Ectodermal cell (in vitro differentiated cells): ENCODE measurements around the gene OR14A2. TPM values are rescaled to one million over a fixed set of nuclear protein-coding genes. Genes with fewer than 3 reads are reported as not detected.
"Not testable (repeated sequence)": the region's sequence is repeated elsewhere in the genome, so short reads cannot be mapped to it uniquely, and the experiment has no call there.

Source experiments
- H3K27ac ChIP-seq: 2 replicates; pipeline ENCODE4 v1.7.0; 2013; ENCODE audit warnings: mild to moderate bottlenecking, low read depth, low read length; ENCODE audit not compliant: insufficient read depth, poor library complexity, severe bottlenecking
- H3K27me3 ChIP-seq: 2 replicates; pipeline ENCODE4 v1.7.0; 2013; ENCODE audit warnings: mild to moderate bottlenecking, low read length; ENCODE audit not compliant: insufficient read depth, control insufficient read depth, poor library complexity, severe bottlenecking
- H3K36me3 ChIP-seq: one replicate; pipeline ENCODE4 v1.7.0; 2013; ENCODE audit warnings: low read length; ENCODE audit not compliant: control insufficient read depth, insufficient read depth
- H3K4me1 ChIP-seq: one replicate; pipeline ENCODE4 v1.7.0; 2013; ENCODE audit warnings: low read length; ENCODE audit not compliant: control insufficient read depth, insufficient read depth
- H3K4me3 ChIP-seq: 2 replicates; pipeline ENCODE4 v1.7.0; 2013; ENCODE audit warnings: low read depth, low read length, control low read depth; ENCODE audit not compliant: insufficient read depth
- H3K9me3 ChIP-seq: 2 replicates; pipeline ENCODE4 v1.7.0; 2013; ENCODE audit warnings: mild to moderate bottlenecking, low read length, moderate library complexity; ENCODE audit not compliant: control insufficient read depth
- WGBS, 2 experiments: methylation state at CpG; one replicate each; pipeline ENCODE4 v1.1.7; 2013; ENCODE audit warnings: missing lambda C conversion rate in 2 of 2; 5-methylcytosine and 5-hydroxymethylcytosine counted together
- polyA plus RNA-seq, 4 experiments: library from polyadenylated mRNA; stranded (reverse); fragments of 50-300 nt; gene quantifications; one replicate each; pipeline ENCODE4 v1.2.3, GENCODE V29; 2013

Gene OR14A2
- polyA plus RNA-seq (2013, experiment 1 of 4), result not detected
- polyA plus RNA-seq (2013, experiment 2 of 4), result not detected
- polyA plus RNA-seq (2013, experiment 3 of 4), result not detected
- not detected for polyA plus RNA-seq (2013, experiment 4 of 4)

GRCh38 chr1:247748041-247748440 is at the start of gene OR14A2:
Gene OR14A2 (minus strand): TSS chr1:247748141.
- no peak within 1 kb of the TSS for H3K27ac ChIP-seq
- H3K4me3 ChIP-seq, result no peak within 1 kb of the TSS
- H3K9me3 ChIP-seq, result peaks cover 8% of the 10 kb centered on the region
- no peaks in the 10 kb centered on the region for H3K27me3 ChIP-seq
- 94 to 96% methylated on average over 1 to 2 of the region's 2 CpGs for WGBS, 2 experiments
- H3K4me1 ChIP-seq, result no peaks in the 10 kb centered on the region
- H3K36me3 ChIP-seq, result no peaks in the 10 kb centered on the region

GRCh38 chr1:247797518-247797917 is 49.6 kb upstream of the OR14A2 start:
- Histone ChIP-seq H3K4me3 (no peak overlapping the region), H3K27ac (no peak overlapping the region), H3K4me1 (no peaks in the 10 kb centered on the region), H3K9me3 (peaks cover 8% of the 10 kb centered on the region), H3K36me3 (no peaks in the 10 kb centered on the region), H3K27me3 (no peaks in the 10 kb centered on the region)
- WGBS, 2 experiments, result 32 to 40% methylated on average over 2 of the region's 2 CpGs

- H3K4me3 ChIP-seq, result no peak overlapping the region
- no peak overlapping the region for H3K27ac ChIP-seq
- H3K4me1 ChIP-seq, result no peaks in the 10 kb centered on the region
- peaks cover 9% of the 10 kb centered on the region for H3K9me3 ChIP-seq
- H3K36me3 ChIP-seq, result no peaks in the 10 kb centered on the region
- H3K27me3 ChIP-seq, result no peaks in the 10 kb centered on the region
These were observed 21.7 kb upstream of the OR14A2 start for GRCh38 chr1:247769603-247770002.

DNA sequence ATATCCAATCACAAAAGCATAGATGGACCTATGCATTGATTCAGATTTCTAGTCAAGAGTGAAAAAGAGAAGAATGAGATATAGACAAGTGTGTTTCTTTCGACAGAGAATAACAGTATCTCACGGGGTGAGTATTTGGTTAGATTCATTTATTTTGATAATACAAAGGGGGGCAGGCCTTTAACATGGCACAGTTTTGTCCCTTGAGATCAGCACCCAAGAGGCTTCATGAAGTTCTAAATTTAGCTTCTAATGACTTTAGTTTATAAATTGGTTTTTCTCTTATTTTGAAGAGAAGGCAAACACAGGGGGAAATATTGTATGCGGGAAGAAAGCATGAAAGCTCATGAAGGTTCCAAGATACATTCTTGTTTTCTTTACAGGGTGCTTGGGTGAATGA is 12.5 kb upstream of the OR14A2 start, which contains the start of gene OR1C1:
Gene OR1C1, minus strand, starts transcription at position 101 of the 400 bp plus-strand sequence. CDS start 2,150 bp downstream, outside the sequence.
- Histone ChIP-seq H3K4me3 (no peak within 1 kb of the TSS), H3K27ac (no peak within 1 kb of the TSS), H3K27me3 (no peaks in the 10 kb centered on the region), H3K4me1 (no peaks in the 10 kb centered on the region), H3K9me3 (peaks cover 4% of the 10 kb centered on the region), H3K36me3 (no peaks in the 10 kb centered on the region)
- WGBS, 2 experiments, result 91 to 92% methylated on average over 3 of the region's 3 CpGs

GRCh38 chr1:247754311-247754710 is 6.4 kb upstream of the OR14A2 start:
- not testable (repeated sequence) for H3K27me3 ChIP-seq, H3K4me1 ChIP-seq, H3K27ac ChIP-seq, H3K4me3 ChIP-seq, H3K9me3 ChIP-seq, H3K36me3 ChIP-seq
- WGBS, 2 experiments, result 84 to 92% methylated on average over 1 of the region's 1 CpG

GRCh38 chr1:247749870-247750269 is 1.9 kb upstream of the OR14A2 start:
- no peaks in the 10 kb centered on the region for H3K4me1 ChIP-seq
- peaks cover 5% of the 10 kb centered on the region for H3K9me3 ChIP-seq
- 89 to 92% methylated on average over 1 of the region's 1 CpG for WGBS, 2 experiments
- no peak overlapping the region for H3K4me3 ChIP-seq
- H3K27me3 ChIP-seq, result no peaks in the 10 kb centered on the region
- H3K27ac ChIP-seq, result no peak overlapping the region
- no peaks in the 10 kb centered on the region for H3K36me3 ChIP-seq

- H3K36me3 ChIP-seq, result no peaks in the 10 kb centered on the region
- H3K4me3 ChIP-seq, result no peak overlapping the region
- 91 to 93% methylated on average over 7 of the region's 7 CpGs for WGBS, 2 experiments
- H3K4me1 ChIP-seq, result no peaks in the 10 kb centered on the region
- no peaks in the 10 kb centered on the region for H3K27me3 ChIP-seq
- no peak overlapping the region for H3K27ac ChIP-seq
- peaks cover 8% of the 10 kb centered on the region for H3K9me3 ChIP-seq
These were observed 325 bp downstream of the OR14A2 start for GRCh38 chr1:247747616-247748015.

- Histone ChIP-seq H3K27me3 (no peaks in the 10 kb centered on the region), H3K4me3 (no peak overlapping the region), H3K36me3 (no peaks in the 10 kb centered on the region), H3K27ac (no peak overlapping the region), H3K9me3 (peaks cover 11% of the 10 kb centered on the region), H3K4me1 (no peaks in the 10 kb centered on the region)
- 74 to 81% methylated on average over 3 of the region's 3 CpGs for WGBS, 2 experiments
These were observed 1.5 kb downstream of the OR14A2 start for GRCh38 chr1:247746391-247746935.

- peaks cover 10% of the 10 kb centered on the region for H3K9me3 ChIP-seq
- not testable (repeated sequence) for H3K27me3 ChIP-seq, H3K4me3 ChIP-seq, H3K4me1 ChIP-seq, H3K36me3 ChIP-seq, H3K27ac ChIP-seq
- WGBS, 2 experiments, result 60% methylated on average over 3 of the region's 3 CpGs; no CpG with 5 or more reads in 1 of the 2 experiments
These were observed 5.7 kb downstream of the OR14A2 start for GRCh38 chr1:247742215-247742760.

GRCh38 chr1:247741756-247742155 is 6.2 kb downstream of the OR14A2 start:
- WGBS, 2 experiments, result 82 to 93% methylated on average over 4 to 5 of the region's 5 CpGs
- Histone ChIP-seq H3K27me3 (no peaks in the 10 kb centered on the region), H3K36me3 (no peaks in the 10 kb centered on the region), H3K9me3 (peaks cover 10% of the 10 kb centered on the region), H3K27ac (no peak overlapping the region), H3K4me3 (no peak overlapping the region), H3K4me1 (no peaks in the 10 kb centered on the region)
